Endodermal cell (in vitro differentiated cells): ENCODE measurements around the gene BPTF. TPM values are rescaled to one million over a fixed set of nuclear protein-coding genes. Genes with fewer than 3 reads are reported as not detected.
A peak's percentile ranks its signal among the peaks of the same experiment; 100 is the strongest.
"Not testable (repeated sequence)": the region's sequence is repeated elsewhere in the genome, so short reads cannot be mapped to it uniquely, and the experiment has no call there.

ENCODE experiments used
- DNase-seq: peaks from one replicate; pipeline ENCODE4 v3.0.0-alpha.2; 2017
- H3K27ac ChIP-seq: 2 replicates; pipeline ENCODE4 v1.5.1; 2013; ENCODE audit warnings: mild to moderate bottlenecking, low read depth, low read length, moderate library complexity
- H3K27me3 ChIP-seq: 2 replicates; pipeline ENCODE4 v1.6.1; 2013; ENCODE audit warnings: mild to moderate bottlenecking, low read length, moderate library complexity; ENCODE audit not compliant: insufficient read depth, control insufficient read depth, poor library complexity, severe bottlenecking
- H3K36me3 ChIP-seq: 2 replicates; pipeline ENCODE4 v1.7.0; 2013; ENCODE audit warnings: mild to moderate bottlenecking, low read length, moderate library complexity; ENCODE audit not compliant: control insufficient read depth, insufficient read depth
- H3K4me1 ChIP-seq: one replicate; pipeline ENCODE4 v1.7.0; 2013; ENCODE audit warnings: low read length; ENCODE audit not compliant: control insufficient read depth, insufficient read depth
- H3K4me3 ChIP-seq: 2 replicates; pipeline ENCODE4 v1.5.1; 2013; ENCODE audit warnings: mild to moderate bottlenecking, low read length, moderate library complexity
- H3K9ac ChIP-seq: 2 replicates; pipeline ENCODE4 v1.6.1; 2013; ENCODE audit warnings: mild to moderate bottlenecking, low read length, moderate library complexity; ENCODE audit not compliant: poor library complexity, severe bottlenecking; ENCODE audit errors: extremely low read depth
- H3K9me3 ChIP-seq: 2 replicates; pipeline ENCODE4 v1.6.1; 2013; ENCODE audit warnings: mild to moderate bottlenecking, low read length, moderate library complexity; ENCODE audit not compliant: control insufficient read depth
- H3K27ac Mint-ChIP-seq: 2 replicates; pipeline ENCODE4 v1.8.0; 2020; ENCODE audit warnings: mixed read lengths
- H3K27me3 Mint-ChIP-seq: 2 replicates; pipeline ENCODE4 v1.8.0; 2021; ENCODE audit warnings: mild to moderate bottlenecking, mixed read lengths; ENCODE audit not compliant: insufficient read depth
- H3K36me3 Mint-ChIP-seq: 2 replicates; pipeline ENCODE4 v1.8.0; 2020; ENCODE audit warnings: low read depth, mixed read lengths
- H3K4me1 Mint-ChIP-seq: 2 replicates; pipeline ENCODE4 v1.8.0; 2020; ENCODE audit warnings: mixed read lengths
- H3K4me3 Mint-ChIP-seq: 2 replicates; pipeline ENCODE4 v1.8.0; 2020; ENCODE audit warnings: mild to moderate bottlenecking, moderate library complexity, mixed read lengths
- H3K9me3 Mint-ChIP-seq: 2 replicates; pipeline ENCODE4 v1.8.0; 2020; ENCODE audit warnings: mild to moderate bottlenecking, mixed read lengths
- WGBS, 2 experiments: methylation state at CpG; one replicate each; pipeline versions ENCODE4 v1.1.5 to v1.1.7; 2013; ENCODE audit warnings: missing lambda C conversion rate in 2 of 2, mixed read lengths in 1 of 2; ENCODE audit not compliant: insufficient coverage in 1 of 2, insufficient read length in 1 of 2; 5-methylcytosine and 5-hydroxymethylcytosine counted together
- total RNA-seq, 2 donors: library from RNA; stranded (reverse); fragmentation: NEBNext Ultra II Directional in 1 of 2; extraction: Animal tissue kit (Norgen Biotek cat#: 25700) in 1 of 2; gene quantifications; 2 replicates in 1 of 2; 3 replicates in 1 of 2; pipeline ENCODE4 v1.2.1, GENCODE V29; 2021
- TF ChIP-seq, protein P1 (sequence below): fragments of 200-600 bp; sonication (generic); conservative IDR thresholded peaks from 2 replicates; pipeline ENCODE4 v1.5.0; 2021; ENCODE audit warnings: antibody characterized with exemption, mild to moderate bottlenecking

Gene BPTF
- total RNA-seq, 2 donors from 2014 or later = 184 to 198 TPM

DNA sequence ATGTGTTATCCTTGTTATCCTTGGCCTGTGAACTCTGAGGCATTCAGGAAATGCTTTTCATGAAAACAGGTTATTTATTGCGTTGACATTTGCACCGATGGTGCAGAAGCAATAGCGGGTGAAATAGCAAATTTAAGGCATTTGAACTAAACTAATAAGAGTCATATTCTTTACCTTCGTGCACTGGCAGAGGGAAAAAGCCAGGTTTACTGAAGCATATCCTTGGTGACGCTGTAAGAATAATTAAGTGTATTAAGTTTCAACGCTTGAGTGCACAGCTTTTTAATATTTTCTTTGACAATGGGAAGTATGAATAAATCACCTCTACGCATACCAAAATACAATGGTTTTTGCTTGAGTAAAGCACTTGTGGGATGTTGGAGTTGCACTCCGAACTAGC, 196.7 kb downstream of the BPTF start:
- H3K9me3 ChIP-seq = no peaks in the 10 kb centered on the region
- no peaks in the 10 kb centered on the region for H3K36me3 ChIP-seq
- Mint-ChIP-seq H3K4me1 (peaks cover 4% of the 10 kb centered on the region), H3K9me3 (no peaks in the 10 kb centered on the region), H3K27me3 (no peaks in the 10 kb centered on the region), H3K27ac (no peak overlapping the region), H3K4me3 (no peak overlapping the region), H3K36me3 (no peaks in the 10 kb centered on the region)
- WGBS, 2 experiments = 94 to 100% methylated on average over 4 to 8 of the region's 8 CpGs
- H3K4me1 ChIP-seq = peaks cover 4% of the 10 kb centered on the region
- TF ChIP-seq, protein P1, sequence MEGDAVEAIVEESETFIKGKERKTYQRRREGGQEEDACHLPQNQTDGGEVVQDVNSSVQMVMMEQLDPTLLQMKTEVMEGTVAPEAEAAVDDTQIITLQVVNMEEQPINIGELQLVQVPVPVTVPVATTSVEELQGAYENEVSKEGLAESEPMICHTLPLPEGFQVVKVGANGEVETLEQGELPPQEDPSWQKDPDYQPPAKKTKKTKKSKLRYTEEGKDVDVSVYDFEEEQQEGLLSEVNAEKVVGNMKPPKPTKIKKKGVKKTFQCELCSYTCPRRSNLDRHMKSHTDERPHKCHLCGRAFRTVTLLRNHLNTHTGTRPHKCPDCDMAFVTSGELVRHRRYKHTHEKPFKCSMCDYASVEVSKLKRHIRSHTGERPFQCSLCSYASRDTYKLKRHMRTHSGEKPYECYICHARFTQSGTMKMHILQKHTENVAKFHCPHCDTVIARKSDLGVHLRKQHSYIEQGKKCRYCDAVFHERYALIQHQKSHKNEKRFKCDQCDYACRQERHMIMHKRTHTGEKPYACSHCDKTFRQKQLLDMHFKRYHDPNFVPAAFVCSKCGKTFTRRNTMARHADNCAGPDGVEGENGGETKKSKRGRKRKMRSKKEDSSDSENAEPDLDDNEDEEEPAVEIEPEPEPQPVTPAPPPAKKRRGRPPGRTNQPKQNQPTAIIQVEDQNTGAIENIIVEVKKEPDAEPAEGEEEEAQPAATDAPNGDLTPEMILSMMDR = no peak
- DNase-seq = no peak
- no peak overlapping the region for H3K4me3 ChIP-seq
- H3K9ac ChIP-seq = no peak overlapping the region
- no peak overlapping the region for H3K27ac ChIP-seq
- H3K27me3 ChIP-seq = no peaks in the 10 kb centered on the region

GRCh38 chr17:68022547-68022946, 197.2 kb downstream of the BPTF start:
- H3K27me3 Mint-ChIP-seq, H3K4me3 Mint-ChIP-seq, H3K4me1 ChIP-seq, H3K36me3 ChIP-seq, H3K9ac ChIP-seq, H3K36me3 Mint-ChIP-seq, H3K9me3 ChIP-seq, H3K4me3 ChIP-seq, H3K4me1 Mint-ChIP-seq, H3K27me3 ChIP-seq, DNase-seq, H3K27ac Mint-ChIP-seq, H3K9me3 Mint-ChIP-seq, H3K27ac ChIP-seq: not testable (repeated sequence)
- WGBS, 2 experiments = 92 to 98% methylated on average over 10 to 15 of the region's 15 CpGs
- TF ChIP-seq, protein P1 = peak; percentile 51

DNA sequence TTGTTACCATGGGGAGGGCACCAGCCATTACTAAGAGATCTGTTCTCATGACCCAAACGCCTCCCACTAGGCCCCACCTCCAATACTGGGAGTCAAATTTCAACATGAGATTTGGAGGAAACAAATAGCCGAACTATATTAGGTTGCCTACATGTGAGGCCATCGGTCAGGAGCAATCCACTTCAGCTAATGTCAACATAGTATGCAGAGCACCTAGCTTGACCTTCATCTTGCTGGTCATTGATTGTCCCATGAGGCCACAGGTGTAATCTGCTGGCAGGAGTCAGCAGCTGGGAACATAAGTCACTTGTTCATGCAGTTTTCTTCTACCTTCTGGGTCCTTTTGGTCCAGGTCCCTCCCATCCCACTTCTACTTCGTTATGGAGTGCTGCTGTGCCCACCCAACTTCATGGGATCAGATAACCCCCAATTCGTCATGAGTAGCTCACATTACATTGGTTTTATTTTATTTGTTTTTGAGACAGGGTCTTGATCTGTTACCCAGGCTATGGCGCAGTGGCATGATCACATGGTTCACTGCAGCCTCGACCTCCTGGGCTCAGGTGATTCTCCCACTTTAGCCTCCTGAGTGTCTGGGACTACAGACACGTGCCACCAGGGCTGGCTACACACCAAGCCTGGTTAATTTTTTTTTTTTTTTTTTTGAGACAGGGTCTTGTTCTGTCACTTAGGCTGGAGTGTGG, 204.4 kb downstream of the BPTF start:
- Histone ChIP-seq H3K4me1 (peaks cover 2% of the 10 kb centered on the region), H3K9me3 (no peaks in the 10 kb centered on the region), H3K4me3 (no peak overlapping the region), H3K36me3 (no peaks in the 10 kb centered on the region), H3K27ac (no peak overlapping the region), H3K9ac (no peak overlapping the region), H3K27me3 (no peaks in the 10 kb centered on the region)
- H3K4me3 Mint-ChIP-seq = no peak overlapping the region
- H3K27ac Mint-ChIP-seq = no peak overlapping the region
- 85 to 92% methylated on average over 5 to 8 of the region's 8 CpGs for WGBS, 2 experiments
- peaks cover 8% of the 10 kb centered on the region for H3K4me1 Mint-ChIP-seq
- TF ChIP-seq, protein P1 = no peak
- DNase-seq = no peak
- no peaks in the 10 kb centered on the region for H3K9me3 Mint-ChIP-seq
- no peaks in the 10 kb centered on the region for H3K27me3 Mint-ChIP-seq
- H3K36me3 Mint-ChIP-seq = no peaks in the 10 kb centered on the region

Other genes starting within 250 kb of the BPTF start
- gene NOL11, start 107.6 kb upstream of the BPTF start, total RNA-seq = 10 to 100 TPM; 48.3 to 60.7 TPM
- 10 to 100 TPM; 14.0 to 14.1 TPM for gene C17orf58, start 171.0 kb downstream of the BPTF start, total RNA-seq
- 100 to 1,000 TPM; 248 to 310 TPM for gene KPNA2, start 210.2 kb downstream of the BPTF start, total RNA-seq